GM20000 (cell line): Measurements from ENCODE around the gene APC2.

Source experiments
- DNase-seq: peaks from one replicate; pipeline ENCODE4 v3.0.0; 2012; ENCODE audit warnings: low spot score
- TF ChIP-seq, protein P1 (sequence below): IDR thresholded peaks from 2 replicates; pipeline ENCODE4 v1.5.1; 2012; ENCODE audit warnings: mild to moderate bottlenecking, control low read depth; ENCODE audit errors: extremely low read depth, missing control alignments

APC2 gene

DNA sequence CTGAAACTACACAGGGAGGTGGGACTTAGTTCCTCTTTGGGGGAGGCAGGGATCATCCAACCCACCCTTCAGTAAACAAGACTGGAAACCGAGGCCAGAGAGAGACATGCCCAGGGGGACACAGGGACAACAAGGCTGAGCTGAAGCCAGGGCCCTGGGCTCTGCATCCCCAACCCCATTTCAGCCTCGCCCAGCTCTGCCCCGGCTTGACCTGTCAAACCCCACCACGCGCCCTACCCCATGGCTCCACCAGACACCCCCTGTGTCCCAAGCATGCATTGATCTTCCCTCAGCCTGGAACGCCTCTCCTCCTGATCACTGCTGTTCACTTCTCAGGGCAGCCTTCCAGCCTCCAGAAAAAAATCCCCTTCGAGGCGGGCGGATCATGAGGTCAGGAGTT, 2.0 kb upstream of the APC2 start:
- DNase-seq = no peak
- TF ChIP-seq, protein P1, sequence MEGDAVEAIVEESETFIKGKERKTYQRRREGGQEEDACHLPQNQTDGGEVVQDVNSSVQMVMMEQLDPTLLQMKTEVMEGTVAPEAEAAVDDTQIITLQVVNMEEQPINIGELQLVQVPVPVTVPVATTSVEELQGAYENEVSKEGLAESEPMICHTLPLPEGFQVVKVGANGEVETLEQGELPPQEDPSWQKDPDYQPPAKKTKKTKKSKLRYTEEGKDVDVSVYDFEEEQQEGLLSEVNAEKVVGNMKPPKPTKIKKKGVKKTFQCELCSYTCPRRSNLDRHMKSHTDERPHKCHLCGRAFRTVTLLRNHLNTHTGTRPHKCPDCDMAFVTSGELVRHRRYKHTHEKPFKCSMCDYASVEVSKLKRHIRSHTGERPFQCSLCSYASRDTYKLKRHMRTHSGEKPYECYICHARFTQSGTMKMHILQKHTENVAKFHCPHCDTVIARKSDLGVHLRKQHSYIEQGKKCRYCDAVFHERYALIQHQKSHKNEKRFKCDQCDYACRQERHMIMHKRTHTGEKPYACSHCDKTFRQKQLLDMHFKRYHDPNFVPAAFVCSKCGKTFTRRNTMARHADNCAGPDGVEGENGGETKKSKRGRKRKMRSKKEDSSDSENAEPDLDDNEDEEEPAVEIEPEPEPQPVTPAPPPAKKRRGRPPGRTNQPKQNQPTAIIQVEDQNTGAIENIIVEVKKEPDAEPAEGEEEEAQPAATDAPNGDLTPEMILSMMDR = no peak

DNA sequence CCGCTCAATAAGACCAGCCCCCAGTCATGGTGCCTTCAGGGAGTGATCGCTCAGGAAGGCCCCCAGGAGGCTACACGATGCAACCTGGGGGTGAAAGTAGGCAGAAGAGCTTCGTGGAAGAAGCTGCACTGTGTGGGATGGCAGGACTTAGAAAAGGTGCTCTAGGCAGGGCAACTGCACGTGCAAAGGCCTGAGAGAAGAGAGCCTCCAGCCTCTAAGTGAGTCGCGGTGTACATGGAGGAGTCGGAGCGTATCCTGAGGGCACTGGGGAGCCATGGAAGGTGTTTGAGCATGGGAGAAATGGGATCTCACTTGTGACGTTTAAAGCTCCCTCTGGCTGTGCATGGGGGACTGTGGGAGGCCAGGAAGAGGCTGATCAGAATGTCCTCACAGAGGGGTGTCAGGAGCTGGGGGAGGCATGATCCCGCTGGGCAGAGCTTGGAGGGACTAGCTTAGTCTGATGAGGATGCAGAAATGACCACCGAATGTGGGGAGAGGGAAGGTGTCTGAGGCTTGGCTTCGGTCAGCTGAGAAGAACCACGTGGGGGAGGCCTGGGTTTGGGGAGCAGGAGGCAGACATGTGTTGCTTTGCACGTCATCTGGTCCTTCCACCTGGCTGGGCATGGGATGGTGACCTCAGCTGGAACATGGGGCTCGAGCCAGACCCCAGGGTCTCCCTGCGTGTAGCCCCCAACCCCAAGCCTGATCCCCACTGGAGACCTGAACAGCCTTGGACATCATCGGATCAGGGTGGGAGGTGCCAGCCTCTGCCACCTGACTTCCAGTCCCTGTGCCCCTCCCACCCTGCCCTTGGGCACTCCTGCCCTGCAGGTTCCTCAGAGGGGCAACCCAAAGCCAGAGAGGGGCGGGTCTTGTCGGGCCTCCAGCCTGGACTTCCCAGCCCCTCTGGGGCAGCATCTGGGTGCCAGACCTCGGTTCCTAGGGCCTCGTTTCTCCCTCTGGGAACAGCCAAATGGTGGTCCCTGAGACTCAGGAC, 1.1 kb downstream of the APC2 start:
- no peak for DNase-seq
- TF ChIP-seq, protein P1 = no peak

DNA sequence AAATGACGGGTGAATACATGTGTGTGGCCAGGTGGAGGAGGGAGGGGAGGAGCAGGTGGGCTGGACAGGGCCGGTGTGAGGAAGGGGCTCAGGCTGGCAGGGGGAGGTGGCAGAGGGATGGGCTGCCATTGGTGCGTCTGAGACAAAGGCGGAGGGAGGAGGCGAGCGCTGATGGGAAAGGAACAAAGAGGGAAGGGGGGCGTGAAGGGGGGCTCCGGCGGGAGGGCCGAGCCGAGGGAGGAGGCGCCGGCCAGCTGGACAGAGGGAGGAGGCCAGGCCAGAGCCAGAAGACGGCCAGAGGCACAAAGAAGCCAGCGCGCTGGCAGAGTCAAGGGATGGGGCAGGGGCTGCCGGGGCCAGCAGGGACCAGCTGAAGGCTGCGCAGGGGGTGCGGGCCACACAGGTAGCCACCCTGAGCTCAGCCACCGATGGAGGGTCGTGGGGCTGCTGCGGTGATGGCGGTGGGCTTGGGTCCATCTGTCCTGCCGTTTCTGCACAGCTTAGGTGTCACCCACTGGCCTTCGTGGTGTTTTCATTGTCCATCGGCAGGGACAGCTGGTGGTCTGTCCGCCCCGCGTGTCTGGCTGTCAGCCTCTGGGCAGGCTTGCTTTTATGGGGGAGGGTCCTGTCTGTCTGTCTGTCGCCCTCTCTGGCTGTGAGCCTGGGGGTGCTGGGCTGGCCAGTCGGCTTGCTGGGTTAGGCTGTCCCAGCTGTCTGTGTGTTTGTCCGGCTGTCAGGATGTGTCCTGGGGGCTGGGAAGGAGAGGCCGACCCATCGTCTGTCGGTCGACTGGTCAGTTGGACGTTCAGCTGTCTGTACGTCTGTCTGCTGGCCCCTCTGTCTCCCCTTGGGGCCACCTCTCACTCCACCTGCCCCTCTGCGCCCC, 2.2 kb downstream of the APC2 start:
- DNase-seq = no peak
- TF ChIP-seq, protein P1 = no peak

DNA sequence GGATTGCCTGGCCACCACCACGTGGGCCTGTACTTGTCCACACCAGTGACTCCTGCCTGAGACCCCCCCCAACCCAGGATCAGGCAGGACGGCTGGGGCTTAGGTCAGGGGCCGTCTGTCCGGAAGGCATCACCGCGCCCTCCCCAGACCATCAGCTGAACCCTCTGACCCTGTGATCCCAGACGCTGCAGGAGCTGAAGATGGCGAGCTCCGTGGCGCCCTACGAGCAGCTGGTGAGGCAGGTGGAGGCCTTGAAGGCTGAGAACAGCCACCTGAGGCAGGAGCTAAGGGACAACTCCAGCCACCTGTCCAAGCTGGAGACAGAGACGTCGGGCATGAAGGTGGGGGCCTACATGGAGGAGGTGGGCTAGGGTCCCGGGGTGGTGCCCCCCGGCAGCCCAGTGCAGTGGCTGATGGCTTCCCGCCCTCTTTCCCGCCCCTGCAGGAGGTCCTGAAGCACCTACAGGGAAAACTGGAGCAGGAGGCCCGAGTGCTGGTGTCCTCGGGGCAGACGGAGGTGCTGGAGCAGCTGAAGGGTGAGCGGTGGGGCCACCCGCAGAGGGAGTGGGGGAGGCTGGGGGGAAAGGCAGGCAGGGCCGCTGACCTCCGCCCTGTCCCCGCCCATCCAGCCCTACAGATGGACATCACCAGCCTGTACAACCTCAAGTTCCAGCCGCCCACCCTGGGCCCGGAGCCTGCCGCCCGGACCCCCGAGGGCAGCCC, 3.0 kb downstream of the APC2 start:
- DNase-seq = no peak
- TF ChIP-seq, protein P1 = no peak

DNA sequence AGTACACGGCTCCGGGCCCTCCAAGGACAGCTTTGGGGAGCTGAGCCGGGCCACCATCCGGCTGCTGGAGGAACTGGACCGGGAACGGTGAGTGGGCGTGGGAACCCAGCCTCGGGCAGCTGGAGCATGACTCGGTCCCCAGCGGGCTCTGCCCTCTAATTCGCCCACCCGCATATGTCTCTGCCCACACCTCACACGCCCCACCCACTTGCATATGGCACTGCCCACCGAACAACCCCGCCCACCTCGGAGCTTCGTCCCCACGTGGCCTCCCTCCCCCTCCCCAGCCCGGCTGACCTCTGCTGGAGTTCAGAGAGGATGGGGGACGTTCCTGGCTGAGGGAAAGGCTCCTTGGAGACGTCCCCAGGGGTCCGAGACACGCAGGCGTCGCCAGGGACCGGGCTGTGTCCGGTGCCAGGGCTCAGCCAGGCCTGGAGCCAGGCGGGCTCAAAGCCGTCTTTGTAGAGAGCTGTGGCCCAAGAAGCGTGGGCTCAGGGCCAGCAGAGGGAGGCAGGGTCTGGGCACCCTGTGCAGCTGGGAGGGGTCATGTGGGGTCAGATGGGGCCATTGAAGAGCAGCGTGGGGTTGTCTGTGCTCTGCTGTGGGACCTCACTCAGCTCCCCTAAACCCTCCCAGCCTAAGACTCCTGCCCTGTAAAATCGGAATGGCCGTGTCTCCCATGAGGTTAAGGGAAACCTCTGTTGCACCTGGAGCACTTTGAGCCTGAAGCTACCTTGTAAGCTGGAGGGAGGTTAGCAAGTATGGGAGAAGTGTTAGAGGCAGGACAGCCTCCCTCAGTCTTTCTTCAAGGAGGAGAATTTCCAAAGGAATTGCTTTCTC, 3.8 kb downstream of the APC2 start:
- TF ChIP-seq, protein P1 = no peak
- DNase-seq = no peak

DNA sequence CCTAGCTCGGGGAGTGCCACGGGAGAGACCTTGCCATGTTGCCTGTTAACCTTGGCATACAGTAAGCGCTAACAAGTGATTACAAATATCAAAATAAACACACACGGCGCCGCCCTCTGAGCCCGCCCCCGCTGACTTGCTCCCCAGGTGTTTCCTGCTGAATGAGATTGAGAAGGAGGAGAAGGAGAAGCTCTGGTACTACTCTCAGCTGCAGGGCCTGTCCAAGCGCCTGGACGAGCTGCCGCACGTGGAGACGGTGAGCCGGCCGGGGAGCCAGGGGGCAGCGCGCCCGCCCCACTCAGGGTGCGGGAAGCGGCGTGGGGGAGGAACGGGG, 5.0 kb downstream of the APC2 start:
- peak; percentile 74 for DNase-seq
- TF ChIP-seq, protein P1 = no peak
